Osteocyte (in vitro differentiated cells): Measurements from ENCODE around the gene LMCD1. TPM values are rescaled to one million over a fixed set of nuclear protein-coding genes. Genes with fewer than 3 reads are reported as not detected.

ENCODE experiments used
- DNase-seq: peaks from one replicate; pipeline ENCODE4 v3.0.0; 2021; ENCODE audit warnings: mixed read lengths; ENCODE audit not compliant: unreplicated experiment; ENCODE audit errors: extremely low spot score
- H3K27ac Mint-ChIP-seq: one replicate; pipeline ENCODE4 v1.8.0; 2021; ENCODE audit warnings: mild to moderate bottlenecking, mixed read lengths; ENCODE audit not compliant: unreplicated experiment
- H3K27me3 Mint-ChIP-seq: one replicate; pipeline ENCODE4 v1.8.0; 2021; ENCODE audit warnings: mixed read lengths; ENCODE audit not compliant: unreplicated experiment
- H3K36me3 Mint-ChIP-seq: one replicate; pipeline ENCODE4 v1.8.0; 2021; ENCODE audit warnings: mixed read lengths; ENCODE audit not compliant: unreplicated experiment
- H3K4me1 Mint-ChIP-seq: one replicate; pipeline ENCODE4 v1.8.0; 2021; ENCODE audit warnings: mixed read lengths; ENCODE audit not compliant: unreplicated experiment
- H3K4me3 Mint-ChIP-seq: one replicate; pipeline ENCODE4 v1.8.0; 2021; ENCODE audit warnings: mild to moderate bottlenecking, moderate library complexity, mixed read lengths; ENCODE audit not compliant: unreplicated experiment
- H3K9me3 Mint-ChIP-seq: one replicate; pipeline ENCODE4 v1.8.0; 2021; ENCODE audit warnings: mixed read lengths; ENCODE audit not compliant: unreplicated experiment
- total RNA-seq: library from RNA; stranded (reverse); gene quantifications from 2 replicates; pipeline ENCODE4 v1.2.1, GENCODE V29; 2021
- TF ChIP-seq, protein P1 (sequence below): fragments of 200-600 bp; sonication (generic); IDR thresholded peaks from 2 replicates; pipeline ENCODE4 v1.5.0; 2021; ENCODE audit warnings: antibody characterized with exemption, mild to moderate bottlenecking, moderate library complexity

LMCD1 gene
- total RNA-seq, 1 donor from 2014 or later: 136 TPM

DNA sequence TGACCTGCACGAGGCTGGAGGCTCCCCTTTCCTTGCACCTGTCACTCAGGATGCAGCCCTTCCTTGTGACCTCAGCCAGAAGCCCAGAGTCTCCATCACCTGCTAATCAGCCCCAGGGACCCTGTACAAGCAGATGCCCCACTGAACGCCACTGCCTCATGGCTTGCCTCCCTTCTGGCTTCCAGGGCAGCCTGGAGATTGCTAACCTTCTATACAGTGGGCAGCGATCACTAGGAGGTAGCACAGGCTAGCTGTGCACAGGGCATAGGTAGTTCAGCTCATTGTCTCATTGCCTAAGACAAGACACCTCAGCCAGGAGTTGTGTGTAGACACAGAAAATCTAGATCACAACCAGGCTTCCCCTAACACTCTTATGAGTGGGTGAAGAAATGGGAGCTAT is 93.6 kb downstream of the LMCD1 start:
- H3K4me3 Mint-ChIP-seq: no peak overlapping the region
- no peaks in the 10 kb centered on the region for H3K9me3 Mint-ChIP-seq

DNA sequence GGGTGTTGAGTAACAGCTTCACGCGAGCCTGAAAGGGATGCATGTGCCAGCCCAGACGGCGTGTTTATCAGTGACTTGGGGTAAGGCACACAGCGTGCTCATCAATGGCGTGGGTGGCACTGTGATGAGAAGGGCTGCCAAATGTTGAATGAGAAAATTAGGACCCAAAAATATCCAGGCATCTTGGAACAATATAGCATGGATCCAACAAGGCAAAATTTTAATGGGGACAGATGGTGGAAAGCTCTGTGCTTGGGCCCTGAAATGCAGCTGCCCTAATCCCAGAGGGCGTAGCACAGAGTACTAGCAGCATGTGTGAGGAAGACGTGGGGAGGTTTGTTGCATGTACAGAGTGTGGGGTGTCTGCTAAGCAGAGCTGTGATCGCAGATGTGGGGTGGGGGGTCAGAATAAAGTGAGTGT is 94.1 kb downstream of the LMCD1 start:
- no peak overlapping the region for H3K27ac Mint-ChIP-seq
- no peaks in the 10 kb centered on the region for H3K9me3 Mint-ChIP-seq
- H3K27me3 Mint-ChIP-seq: no peaks in the 10 kb centered on the region
- no peak overlapping the region for H3K4me3 Mint-ChIP-seq
- no peaks in the 10 kb centered on the region for H3K36me3 Mint-ChIP-seq
- TF ChIP-seq, protein P1, sequence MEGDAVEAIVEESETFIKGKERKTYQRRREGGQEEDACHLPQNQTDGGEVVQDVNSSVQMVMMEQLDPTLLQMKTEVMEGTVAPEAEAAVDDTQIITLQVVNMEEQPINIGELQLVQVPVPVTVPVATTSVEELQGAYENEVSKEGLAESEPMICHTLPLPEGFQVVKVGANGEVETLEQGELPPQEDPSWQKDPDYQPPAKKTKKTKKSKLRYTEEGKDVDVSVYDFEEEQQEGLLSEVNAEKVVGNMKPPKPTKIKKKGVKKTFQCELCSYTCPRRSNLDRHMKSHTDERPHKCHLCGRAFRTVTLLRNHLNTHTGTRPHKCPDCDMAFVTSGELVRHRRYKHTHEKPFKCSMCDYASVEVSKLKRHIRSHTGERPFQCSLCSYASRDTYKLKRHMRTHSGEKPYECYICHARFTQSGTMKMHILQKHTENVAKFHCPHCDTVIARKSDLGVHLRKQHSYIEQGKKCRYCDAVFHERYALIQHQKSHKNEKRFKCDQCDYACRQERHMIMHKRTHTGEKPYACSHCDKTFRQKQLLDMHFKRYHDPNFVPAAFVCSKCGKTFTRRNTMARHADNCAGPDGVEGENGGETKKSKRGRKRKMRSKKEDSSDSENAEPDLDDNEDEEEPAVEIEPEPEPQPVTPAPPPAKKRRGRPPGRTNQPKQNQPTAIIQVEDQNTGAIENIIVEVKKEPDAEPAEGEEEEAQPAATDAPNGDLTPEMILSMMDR: no peak
- peak; percentile 34 for DNase-seq
- peaks cover 30% of the 10 kb centered on the region for H3K4me1 Mint-ChIP-seq

More for the DNA sequence above, 93.6 kb downstream of the LMCD1 start:
- H3K27me3 Mint-ChIP-seq: no peaks in the 10 kb centered on the region
- no peaks in the 10 kb centered on the region for H3K36me3 Mint-ChIP-seq
- peak; percentile 51 for DNase-seq
- TF ChIP-seq, protein P1: no peak
- peaks cover 34% of the 10 kb centered on the region for H3K4me1 Mint-ChIP-seq
- no peak overlapping the region for H3K27ac Mint-ChIP-seq

DNA sequence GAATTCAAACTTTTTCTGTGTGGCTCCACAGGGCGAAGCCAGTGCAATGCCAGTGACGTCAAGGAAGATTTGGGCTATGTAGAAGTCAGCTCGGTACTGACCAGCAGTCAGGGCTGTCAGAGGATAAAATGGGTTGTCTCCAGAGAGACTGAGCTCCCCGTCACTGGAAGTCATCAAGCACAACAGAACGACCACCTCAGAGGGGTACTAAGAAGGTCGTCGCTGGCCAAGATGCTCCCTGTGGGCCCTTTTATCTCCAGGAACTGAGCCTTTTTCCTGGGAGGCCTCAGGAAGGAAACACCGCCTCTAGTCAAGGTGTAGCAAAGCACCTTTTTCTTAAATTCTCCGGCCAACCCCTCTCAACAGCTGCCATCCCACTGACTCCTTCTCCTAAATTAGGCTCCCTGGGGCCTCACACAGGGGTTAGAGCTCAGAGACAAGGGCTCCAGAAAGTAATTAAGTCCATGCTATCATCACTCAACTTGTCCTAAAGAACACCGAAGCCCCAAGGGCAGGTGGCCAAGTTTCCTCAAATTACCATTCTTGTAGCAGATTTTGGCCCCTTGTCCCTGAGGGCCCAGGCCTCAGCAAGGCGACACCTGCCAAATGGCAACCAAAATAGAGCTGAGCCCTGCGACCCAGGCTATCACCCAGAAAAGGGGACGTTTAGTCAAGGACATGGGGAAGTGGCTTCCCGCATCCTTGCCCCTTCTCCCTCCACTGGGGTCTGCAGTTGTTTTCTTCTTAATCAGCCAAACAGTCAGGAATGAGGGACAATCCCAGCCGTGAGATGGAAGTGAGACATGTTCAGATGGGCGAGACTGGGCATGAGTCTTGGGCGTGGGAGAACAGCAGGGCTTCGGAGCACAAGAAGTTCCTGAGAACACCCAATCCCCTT is 94.9 kb downstream of the LMCD1 start:
- Mint-ChIP-seq H3K4me3 (no peak overlapping the region), H3K36me3 (no peaks in the 10 kb centered on the region), H3K9me3 (no peaks in the 10 kb centered on the region), H3K4me1 (peaks cover 22% of the 10 kb centered on the region), H3K27me3 (no peaks in the 10 kb centered on the region), H3K27ac (no peak overlapping the region)
- DNase-seq: peak; percentile 56
- TF ChIP-seq, protein P1: no peak

DNA sequence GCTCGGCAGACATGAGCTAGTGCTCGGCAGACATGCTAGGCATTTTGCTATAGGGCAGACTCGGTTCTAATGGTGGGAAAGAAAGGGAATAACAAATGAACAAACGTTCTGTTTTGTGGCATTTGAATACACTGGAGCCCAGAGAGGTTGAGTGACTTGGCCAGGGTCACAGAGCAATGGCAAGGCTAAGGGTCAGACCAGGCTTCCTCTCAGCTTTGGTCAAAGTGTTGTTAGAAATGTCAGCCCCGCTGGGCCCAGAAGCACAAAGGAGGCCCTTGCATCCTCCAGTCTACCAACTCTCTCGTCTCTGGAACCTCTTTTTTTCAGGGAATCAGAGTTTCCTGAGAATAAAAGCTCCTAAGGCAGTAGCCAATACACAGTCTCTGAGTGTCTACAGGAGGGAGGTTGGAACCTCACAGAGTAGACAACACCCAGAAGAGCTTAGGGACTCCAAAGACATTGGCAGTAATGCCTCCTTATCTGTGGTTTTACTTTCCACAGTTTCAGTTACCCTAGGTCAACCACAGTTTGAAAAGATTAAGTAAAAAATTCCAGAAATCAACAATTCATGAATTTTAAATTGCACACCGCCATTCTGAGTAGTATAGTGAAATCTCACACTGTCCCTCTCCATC is 95.7 kb downstream of the LMCD1 start:
- no peaks in the 10 kb centered on the region for H3K27me3 Mint-ChIP-seq
- no peaks in the 10 kb centered on the region for H3K36me3 Mint-ChIP-seq
- no peak overlapping the region for H3K27ac Mint-ChIP-seq
- DNase-seq: no peak
- TF ChIP-seq, protein P1: no peak
- no peak overlapping the region for H3K4me3 Mint-ChIP-seq
- no peaks in the 10 kb centered on the region for H3K9me3 Mint-ChIP-seq
- H3K4me1 Mint-ChIP-seq: peaks cover 22% of the 10 kb centered on the region

DNA sequence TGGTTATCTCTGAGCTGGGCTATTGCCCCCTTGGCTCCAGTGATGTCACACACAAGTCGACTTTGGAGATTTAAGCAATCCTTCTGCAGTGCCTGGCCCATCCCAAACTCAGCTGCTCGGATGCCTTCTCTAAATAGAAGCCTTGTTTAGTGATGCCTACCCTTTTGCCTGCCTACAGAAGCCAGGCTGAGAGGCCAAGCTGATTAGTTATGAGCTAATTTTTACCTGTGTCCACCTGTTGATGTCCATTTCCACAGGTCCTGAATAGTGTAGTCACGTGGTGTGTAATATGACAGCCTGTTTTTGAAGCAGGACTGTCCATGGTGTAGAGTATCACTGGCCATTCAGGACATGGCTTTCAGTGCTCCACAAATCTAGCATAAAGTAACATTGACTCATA is 97.5 kb downstream of the LMCD1 start:
- H3K27me3 Mint-ChIP-seq: no peaks in the 10 kb centered on the region

More for the DNA sequence above, 97.5 kb downstream of the LMCD1 start:
- Mint-ChIP-seq H3K36me3 (no peaks in the 10 kb centered on the region), H3K4me3 (no peak overlapping the region), H3K27ac (no peak overlapping the region), H3K9me3 (no peaks in the 10 kb centered on the region), H3K4me1 (peaks cover 19% of the 10 kb centered on the region)
- TF ChIP-seq, protein P1: no peak
- peak; percentile 46 for DNase-seq
